HepG2 (cell line): Measurements from ENCODE around the gene SEPHS2. TPM values are rescaled to one million over a fixed set of nuclear protein-coding genes. Genes with fewer than 3 reads are reported as not detected.

Experiments used
- AGO1 ChIP-seq: fragments of 200-400 bp; formaldehyde crosslinking; IDR thresholded peaks from 2 replicates; pipeline ENCODE4 v1.6.1; 2017; ENCODE audit warnings: mild to moderate bottlenecking, low read depth, low read length, moderate library complexity; ENCODE audit not compliant: poor library complexity, severe bottlenecking
- EEA1 ChIP-seq: sonication (generic); formaldehyde crosslinking; IDR thresholded peaks from 2 replicates; pipeline ENCODE4 v1.5.1; 2020; ENCODE audit warnings: mild to moderate bottlenecking, missing genetic modification reagents, borderline replicate concordance
- NFYC ChIP-seq: IDR thresholded peaks from 2 replicates; pipeline ENCODE4 v1.6.1; 2016; ENCODE audit warnings: missing genetic modification reagents, missing compliant biosample characterization
- REXO4 ChIP-seq: sonication (generic); formaldehyde crosslinking; IDR thresholded peaks from 2 replicates; pipeline ENCODE4 v1.8.0; 2022; ENCODE audit warnings: missing genetic modification reagents, mild to moderate bottlenecking, borderline replicate concordance
- SAP130 ChIP-seq: IDR thresholded peaks from 2 replicates; pipeline ENCODE4 v1.6.1; 2016; ENCODE audit warnings: low read depth
- SMARCC2 ChIP-seq: fragments of 450-650 bp; IDR thresholded peaks from 2 replicates; pipeline ENCODE4 v1.6.1; 2017; ENCODE audit warnings: antibody characterized with exemption, mild to moderate bottlenecking
- SP5 ChIP-seq: IDR thresholded peaks from 2 replicates; pipeline ENCODE4 v1.6.1; 2016; ENCODE audit warnings: low read depth, borderline replicate concordance
- TARDBP ChIP-seq: sonication (generic); formaldehyde crosslinking; IDR thresholded peaks from 2 replicates; pipeline ENCODE4 v1.8.0; 2022; ENCODE audit warnings: mild to moderate bottlenecking, missing genetic modification reagents
- TCF12 ChIP-seq, 2 experiments: fragments of 450-650 bp in 1 of 2; sonication (generic) in 1 of 2; formaldehyde crosslinking in 1 of 2; IDR thresholded peaks; 2 replicates each; pipeline versions ENCODE4 v1.6.1 to v1.8.0; 2017 to 2022; ENCODE audit warnings: antibody characterized with exemption in 1 of 2, mild to moderate bottlenecking in 1 of 2, missing genetic modification reagents in 1 of 2, moderate library complexity in 1 of 2
- TFE3 ChIP-seq: IDR thresholded peaks from 2 replicates; pipeline ENCODE4 v1.6.1; 2016
- YEATS4 ChIP-seq: sonication (generic); formaldehyde crosslinking; IDR thresholded peaks from 2 replicates; pipeline ENCODE4 v1.4.0; 2020; ENCODE audit warnings: missing genetic modification reagents, borderline replicate concordance
- ZBTB20 ChIP-seq: sonication (generic); formaldehyde crosslinking; IDR thresholded peaks from 2 replicates; pipeline ENCODE4 v1.8.1; 2023; ENCODE audit warnings: missing genetic modification reagents, low read depth, mild to moderate bottlenecking, borderline replicate concordance
- ZFP36L1 ChIP-seq: sonication (generic); formaldehyde crosslinking; IDR thresholded peaks from 2 replicates; pipeline ENCODE4 v1.8.0; 2022; ENCODE audit warnings: mild to moderate bottlenecking, missing genetic modification reagents, moderate library complexity
- ZNF138 ChIP-seq: sonication (generic); formaldehyde crosslinking; IDR thresholded peaks from 2 replicates; pipeline ENCODE4 v1.5.0; 2020; ENCODE audit warnings: mild to moderate bottlenecking, low read depth, missing genetic modification reagents
- ZNF3 ChIP-seq: IDR thresholded peaks from 2 replicates; pipeline ENCODE4 v1.7.0; 2017; ENCODE audit warnings: inconsistent platforms
- ZNF629 ChIP-seq: sonication (generic); formaldehyde crosslinking; conservative IDR thresholded peaks from 2 replicates; pipeline ENCODE4 v1.5.0; 2020; ENCODE audit warnings: missing genetic modification reagents
- ZNF816 ChIP-seq: sonication (generic); formaldehyde crosslinking; IDR thresholded peaks from 2 replicates; pipeline ENCODE4 v1.8.0; 2022; ENCODE audit warnings: missing genetic modification reagents, mild to moderate bottlenecking, borderline replicate concordance
- ZSCAN9 ChIP-seq: IDR thresholded peaks from 2 replicates; pipeline ENCODE4 v1.6.1; 2016; ENCODE audit warnings: borderline replicate concordance
- polyA plus RNA-seq, 8 experiments: library from polyadenylated mRNA; depleted of rRNA in 3 of 8; stranded (reverse) in 7 of 8; unstranded in 1 of 8; fragments of >200 nt; fragmentation: Illumina TruSeq in 4 of 8; extraction: Trizol in 4 of 8; gene quantifications; 2 replicates each; pipeline versions ENCODE4 v1.2.1 to v1.2.3, GENCODE V29; 2011 to 2016; ENCODE audit warnings: low read depth in 4 of 8, missing spikeins in 1 of 8, mixed read lengths in 1 of 8; ENCODE audit not compliant: insufficient read depth in 1 of 8
- total RNA-seq, 5 experiments: library from RNA; depleted of rRNA; stranded (reverse); fragments of >200 nt; fragmentation: Illumina TruSeq; extraction: Trizol; gene quantifications; 2 replicates each; pipeline ENCODE4 v1.2.3, GENCODE V29; 2016; ENCODE audit warnings: low read depth in 1 of 5
- TF ChIP-seq, protein P1 (sequence below): sonication (generic); formaldehyde crosslinking; IDR thresholded peaks from 2 replicates; pipeline ENCODE4 v1.4.0; 2020; ENCODE audit warnings: missing genetic modification reagents
- TF ChIP-seq, protein P2 (sequence below): sonication (generic); formaldehyde crosslinking; IDR thresholded peaks from 2 replicates; pipeline ENCODE4 v1.4.0; 2020; ENCODE audit warnings: low read depth, mild to moderate bottlenecking, missing genetic modification reagents
- TF ChIP-seq, protein P3 (sequence below): IDR thresholded peaks from 2 replicates; pipeline ENCODE4 v1.6.1; 2012; ENCODE audit warnings: inconsistent platforms
- TF ChIP-seq, protein P4 (sequence below): IDR thresholded peaks from 2 replicates; pipeline ENCODE4 v1.6.1; 2016; ENCODE audit warnings: mild to moderate bottlenecking

SEPHS2 gene
- total and polyA plus RNA-seq, 2 of the 13 experiments (the other 11 are each of a cell fraction or from before 2014, with no cell fraction given), result 20.7 to 127 TPM

DNA sequence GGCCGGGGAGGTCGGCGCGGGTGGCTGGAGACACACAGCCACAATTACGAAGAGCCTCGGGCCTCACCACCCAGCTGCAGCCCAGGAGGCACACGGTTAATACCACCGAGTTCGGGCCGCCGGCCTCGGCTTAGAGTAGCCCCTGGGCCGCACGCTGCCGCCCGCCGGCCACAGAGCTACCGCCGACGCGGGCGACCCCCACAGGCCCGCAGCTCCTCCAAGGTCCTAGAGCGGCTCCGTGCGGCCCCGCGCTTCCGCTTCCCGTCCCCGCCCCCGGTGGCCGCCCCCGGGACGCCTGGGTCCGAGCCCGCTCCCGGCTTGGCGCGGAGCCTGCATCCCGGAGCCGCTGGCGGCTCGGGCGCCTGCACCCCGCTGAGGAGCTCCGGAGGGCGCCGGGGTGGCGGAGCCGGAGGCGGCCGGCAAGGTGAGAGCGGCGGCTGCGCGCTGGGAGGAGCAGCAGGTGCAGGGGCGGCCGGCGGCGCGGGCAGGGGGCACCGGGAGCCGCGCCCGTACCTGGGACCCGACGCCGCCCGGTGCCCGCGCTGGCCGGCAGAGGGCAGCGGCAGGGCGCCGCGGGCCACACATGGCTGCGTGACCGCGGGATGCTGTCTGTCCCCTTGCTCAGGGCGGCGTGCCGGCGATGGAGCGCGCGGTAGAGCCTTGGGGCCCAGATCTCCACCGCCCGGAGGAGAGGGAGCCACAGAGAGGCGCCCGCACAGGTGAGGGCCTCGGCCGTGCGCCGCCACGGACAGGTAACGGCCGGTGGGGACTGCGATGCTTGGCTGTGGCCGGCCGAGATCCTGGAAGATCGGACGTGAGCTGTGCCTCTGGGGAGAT lies 50.3 kb downstream of the SEPHS2 start, which contains the start of gene ZNF48 (continued):
- TF ChIP-seq, protein P1, sequence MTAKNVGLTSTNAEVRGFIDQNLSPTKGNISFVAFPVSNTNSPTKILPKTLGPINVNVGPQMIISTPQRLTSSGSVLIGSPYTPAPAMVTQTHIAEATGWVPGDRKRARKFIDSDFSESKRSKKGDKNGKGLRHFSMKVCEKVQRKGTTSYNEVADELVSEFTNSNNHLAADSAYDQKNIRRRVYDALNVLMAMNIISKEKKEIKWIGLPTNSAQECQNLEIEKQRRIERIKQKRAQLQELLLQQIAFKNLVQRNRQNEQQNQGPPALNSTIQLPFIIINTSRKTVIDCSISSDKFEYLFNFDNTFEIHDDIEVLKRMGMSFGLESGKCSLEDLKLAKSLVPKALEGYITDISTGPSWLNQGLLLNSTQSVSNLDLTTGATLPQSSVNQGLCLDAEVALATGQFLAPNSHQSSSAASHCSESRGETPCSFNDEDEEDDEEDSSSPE (CRISPR knock-in tag), result peak; percentile 71
- TF ChIP-seq, protein P2, sequence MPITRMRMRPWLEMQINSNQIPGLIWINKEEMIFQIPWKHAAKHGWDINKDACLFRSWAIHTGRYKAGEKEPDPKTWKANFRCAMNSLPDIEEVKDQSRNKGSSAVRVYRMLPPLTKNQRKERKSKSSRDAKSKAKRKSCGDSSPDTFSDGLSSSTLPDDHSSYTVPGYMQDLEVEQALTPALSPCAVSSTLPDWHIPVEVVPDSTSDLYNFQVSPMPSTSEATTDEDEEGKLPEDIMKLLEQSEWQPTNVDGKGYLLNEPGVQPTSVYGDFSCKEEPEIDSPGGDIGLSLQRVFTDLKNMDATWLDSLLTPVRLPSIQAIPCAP, result 0 out of 2 replicates have a peak, but pooled peaks have one; percentile 5
- peak; percentile 68; the same call in 1 of the 2 replicates for TF ChIP-seq SP5 (CRISPR knock-in tag)
- TF ChIP-seq, protein P3, sequence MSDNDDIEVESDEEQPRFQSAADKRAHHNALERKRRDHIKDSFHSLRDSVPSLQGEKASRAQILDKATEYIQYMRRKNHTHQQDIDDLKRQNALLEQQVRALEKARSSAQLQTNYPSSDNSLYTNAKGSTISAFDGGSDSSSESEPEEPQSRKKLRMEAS, result peak; percentile 89
- peak; percentile 80 for TF ChIP-seq YEATS4 (CRISPR knock-in tag)
- TF ChIP-seq ZNF629 (CRISPR knock-in tag), result no peak; the same call in 1 of the 2 replicates
- TF ChIP-seq SAP130, result peak; percentile 95
- TF ChIP-seq EEA1 (CRISPR knock-in tag), result no peak
- TF ChIP-seq TCF12 (IDR thresholded peaks at IDR 0.05), result no peak
- TF ChIP-seq TCF12 (CRISPR knock-in tag; IDR thresholded peaks at IDR 0.05), result no peak
- 0 out of 2 replicates have a peak, but pooled peaks have one; percentile 27 for TF ChIP-seq TARDBP (CRISPR knock-in tag)
- TF ChIP-seq ZFP36L1, result no peak
- peak; percentile 58; the same call in 1 of the 2 replicates for TF ChIP-seq ZNF816
- TF ChIP-seq REXO4 (CRISPR knock-in tag), result no peak; the same call in 1 of the 2 replicates
- TF ChIP-seq NFYC (CRISPR knock-in tag), result peak; percentile 30
- TF ChIP-seq ZNF138 (CRISPR knock-in tag), result no peak
- peak; percentile 43; the same call in 1 of the 2 replicates for TF ChIP-seq ZBTB20 (CRISPR knock-in tag)
- no peak for TF ChIP-seq SMARCC2
- TF ChIP-seq AGO1, result peak; percentile 38
- TF ChIP-seq, protein P4, sequence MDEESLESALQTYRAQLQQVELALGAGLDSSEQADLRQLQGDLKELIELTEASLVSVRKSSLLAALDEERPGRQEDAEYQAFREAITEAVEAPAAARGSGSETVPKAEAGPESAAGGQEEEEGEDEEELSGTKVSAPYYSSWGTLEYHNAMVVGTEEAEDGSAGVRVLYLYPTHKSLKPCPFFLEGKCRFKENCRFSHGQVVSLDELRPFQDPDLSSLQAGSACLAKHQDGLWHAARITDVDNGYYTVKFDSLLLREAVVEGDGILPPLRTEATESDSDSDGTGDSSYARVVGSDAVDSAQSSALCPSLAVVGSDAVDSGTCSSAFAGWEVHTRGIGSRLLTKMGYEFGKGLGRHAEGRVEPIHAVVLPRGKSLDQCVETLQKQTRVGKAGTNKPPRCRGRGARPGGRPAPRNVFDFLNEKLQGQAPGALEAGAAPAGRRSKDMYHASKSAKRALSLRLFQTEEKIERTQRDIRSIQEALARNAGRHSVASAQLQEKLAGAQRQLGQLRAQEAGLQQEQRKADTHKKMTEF (CRISPR knock-in tag), result peak; percentile 92
- peak; percentile 44; the same call in 1 of the 2 replicates for TF ChIP-seq ZSCAN9 (CRISPR knock-in tag)
- no peak; the same call in 1 of the 2 replicates for TF ChIP-seq TFE3 (CRISPR knock-in tag)
- TF ChIP-seq ZNF3 (CRISPR knock-in tag), result no peak
